Lower lobe of right lung (tissue), 2 donors: ENCODE measurements around the gene TM9SF4. TPM values are rescaled to one million over a fixed set of nuclear protein-coding genes. Genes with fewer than 3 reads are reported as not detected.

Experiments
- ATAC-seq, 2 donors: fragments of 200-7000 bp; cut with Tn5 transposase; one replicate each; pipeline ENCODE4 v1.9.1; 2020 to 2022; ENCODE audit warnings: mild to moderate bottlenecking in 2 of 2, moderate library complexity in 2 of 2
- DNase-seq: peaks from one replicate; pipeline ENCODE4 v3.0.0-alpha.2; 2020
- H3K27ac ChIP-seq: fragments of 200-600 bp; one replicate; pipeline ENCODE4 v1.8.0; 2022
- H3K27me3 ChIP-seq: fragments of 200-600 bp; one replicate; pipeline ENCODE4 v1.8.0; 2022; ENCODE audit warnings: low read depth
- H3K36me3 ChIP-seq: fragments of 200-600 bp; one replicate; pipeline ENCODE4 v1.8.0; 2022; ENCODE audit warnings: mild to moderate bottlenecking
- H3K4me1 ChIP-seq: fragments of 200-600 bp; one replicate; pipeline ENCODE4 v1.8.0; 2022
- H3K4me3 ChIP-seq: fragments of 200-600 bp; one replicate; pipeline ENCODE4 v1.8.0; 2022; ENCODE audit warnings: mild to moderate bottlenecking
- H3K9me3 ChIP-seq: fragments of 200-600 bp; one replicate; pipeline ENCODE4 v1.8.0; 2022
- CTCF ChIP-seq: fragments of 200-600 bp; IDR thresholded peaks from one replicate; pipeline ENCODE4 v1.8.0; 2022; ENCODE audit warnings: antibody characterized with exemption, mild to moderate bottlenecking
- intact Hi-C: fragments of 100-400 bp; cut with DNase I; formaldehyde crosslinking; loops from one replicate; pipeline ENCODE4 v1.11.0; 2022
- total RNA-seq: library from RNA; stranded (reverse); fragmentation: NEBNext Ultra II Directional; extraction: Animal tissue kit (Norgen Biotek cat#: 25700); gene quantifications from one replicate; pipeline ENCODE4 v1.2.1, GENCODE V29; 2021
- donor health status: DM: no; HTN: yes; CAD: no; lungs with severe emphysema.

TM9SF4 gene
- total RNA-seq, 1 donor from 2014 or later: 49.7 TPM

GRCh38 chr20:32158351-32158750, 48.8 kb downstream of the TM9SF4 start:
- Histone ChIP-seq H3K4me3 (no peak overlapping the region), H3K36me3 (peaks cover 74% of the 10 kb centered on the region), H3K4me1 (peaks cover 15% of the 10 kb centered on the region), H3K9me3 (no peaks in the 10 kb centered on the region), H3K27me3 (no peaks in the 10 kb centered on the region), H3K27ac (no peak overlapping the region)
- DNase-seq (no peak), ATAC-seq (no peak)
- TF ChIP-seq CTCF: no peak
- intact Hi-C loops: no loop called here

- Histone ChIP-seq H3K9me3 (no peaks in the 10 kb centered on the region), H3K36me3 (peaks cover 74% of the 10 kb centered on the region)
These were observed 49.6 kb downstream of the TM9SF4 start for GRCh38 chr20:32158943-32159660.

GRCh38 chr20:32159766-32160221, 50.3 kb downstream of the TM9SF4 start:
- TF ChIP-seq CTCF: no peak
- no peak for ATAC-seq
- Histone ChIP-seq H3K27me3 (no peaks in the 10 kb centered on the region), H3K4me1 (peaks cover 11% of the 10 kb centered on the region), H3K36me3 (peaks cover 77% of the 10 kb centered on the region), H3K27ac (no peak overlapping the region), H3K4me3 (no peak overlapping the region), H3K9me3 (no peaks in the 10 kb centered on the region)
- no peak for DNase-seq
- intact Hi-C loops: no loop called here

More at GRCh38 chr20:32158943-32159660, 49.6 kb downstream of the TM9SF4 start:
- no peak for ATAC-seq
- no peaks in the 10 kb centered on the region for H3K27me3 ChIP-seq
- H3K4me1 ChIP-seq: peaks cover 15% of the 10 kb centered on the region
- intact Hi-C loops: no loop called here
- no peak for DNase-seq
- no peak overlapping the region for H3K4me3 ChIP-seq
- no peak for TF ChIP-seq CTCF
- no peak overlapping the region for H3K27ac ChIP-seq

GRCh38 chr20:32160341-32160740, 50.8 kb downstream of the TM9SF4 start:
- H3K36me3 ChIP-seq: peaks cover 82% of the 10 kb centered on the region

GRCh38 chr20:32162351-32162750, 52.8 kb downstream of the TM9SF4 start:
- Histone ChIP-seq H3K4me1 (no peaks in the 10 kb centered on the region), H3K27me3 (no peaks in the 10 kb centered on the region), H3K4me3 (no peak overlapping the region), H3K9me3 (no peaks in the 10 kb centered on the region), H3K27ac (no peak overlapping the region), H3K36me3 (peaks cover 99% of the 10 kb centered on the region)
- intact Hi-C loops: no loop called here
- no peak for TF ChIP-seq CTCF
- DNase-seq (no peak), ATAC-seq (no peak)

More at GRCh38 chr20:32160341-32160740, 50.8 kb downstream of the TM9SF4 start:
- TF ChIP-seq CTCF: no peak
- ATAC-seq (no peak), DNase-seq (no peak)
- Histone ChIP-seq H3K4me3 (no peak overlapping the region), H3K27me3 (no peaks in the 10 kb centered on the region), H3K27ac (no peak overlapping the region), H3K9me3 (no peaks in the 10 kb centered on the region), H3K4me1 (peaks cover 6% of the 10 kb centered on the region)
- intact Hi-C loops: no loop called here
